ENCODE results near the gene SPAG5. TPM values are rescaled to one million over a fixed set of nuclear protein-coding genes. Genes with fewer than 3 reads are reported as not detected.

The SPAG5 gene
- total RNA-seq = 0.85 and 3.9 TPM in 2 replicates

DNA sequence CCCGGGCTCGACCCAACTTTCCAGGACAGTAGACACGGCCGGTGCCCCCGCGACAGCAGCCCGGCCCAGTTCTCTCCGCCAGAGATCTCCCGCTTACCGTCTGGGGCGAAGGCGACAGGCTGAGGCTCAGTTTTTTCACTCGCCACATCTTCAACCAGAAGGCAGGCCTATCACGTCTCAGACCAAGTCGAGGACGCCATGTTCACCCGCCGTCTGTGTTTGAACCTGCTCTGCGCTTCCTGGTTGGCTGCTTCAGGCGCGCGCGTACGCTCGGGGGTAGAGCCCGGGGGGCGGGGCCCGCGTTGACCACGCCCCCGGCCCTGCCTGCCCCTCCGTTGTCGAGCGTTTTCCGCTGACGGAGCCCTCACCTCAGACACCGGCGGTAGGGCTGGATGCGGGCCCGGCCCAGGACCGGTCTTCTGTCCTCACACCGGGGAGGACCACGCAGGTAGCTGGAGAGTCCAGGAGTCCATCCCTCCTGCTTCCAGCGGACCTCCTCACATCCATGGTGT, at the start of gene SPAG5:
SPAG5 (minus strand) TSS at position 227 of the 512 bp plus-strand sequence; CDS start at position 148, 79 bp downstream.

DNA sequence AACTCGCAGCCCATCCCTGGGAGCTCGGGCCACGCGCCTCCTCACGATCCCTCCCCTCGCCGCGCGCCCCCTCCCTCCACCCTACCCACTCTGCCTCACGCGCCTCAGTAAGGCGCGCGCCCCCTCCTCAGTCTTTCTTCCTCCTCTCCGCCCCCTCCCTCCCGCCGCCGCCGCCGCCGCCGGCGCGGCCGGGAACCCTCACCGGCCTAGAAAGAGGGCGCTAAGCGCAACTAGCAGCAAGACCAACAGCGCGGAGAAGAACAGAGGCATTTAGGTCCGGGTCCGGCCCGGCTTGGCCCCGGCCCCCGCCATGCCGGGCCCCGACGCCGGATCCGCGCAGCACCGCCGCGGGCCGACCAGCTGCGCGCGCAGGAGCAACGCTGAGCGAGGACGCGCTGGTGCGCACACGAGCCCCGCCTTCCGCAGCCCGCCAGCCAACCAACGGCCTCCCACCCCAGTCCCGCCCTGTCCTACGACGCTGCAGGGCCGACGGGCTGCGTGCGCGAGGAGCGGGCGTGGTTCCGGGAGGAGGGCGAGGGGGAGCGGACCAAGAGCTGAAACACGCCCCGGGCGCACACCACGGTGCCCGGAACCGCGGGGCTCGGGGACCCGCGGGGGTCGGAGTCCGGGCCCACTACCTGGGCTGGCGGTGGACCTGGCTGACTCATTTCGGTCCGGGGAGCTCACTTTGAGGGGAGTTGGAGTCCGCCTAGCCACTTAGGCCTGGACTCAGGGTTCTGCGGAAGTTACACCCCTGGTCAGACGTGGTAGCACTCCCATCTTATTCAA, 46.2 kb upstream of the SPAG5 start, which contains the start of gene BLTP2:
BLTP2 (minus strand) TSS at position 372 of the 789 bp plus-strand sequence; CDS start at position 270, 102 bp downstream.

DNA sequence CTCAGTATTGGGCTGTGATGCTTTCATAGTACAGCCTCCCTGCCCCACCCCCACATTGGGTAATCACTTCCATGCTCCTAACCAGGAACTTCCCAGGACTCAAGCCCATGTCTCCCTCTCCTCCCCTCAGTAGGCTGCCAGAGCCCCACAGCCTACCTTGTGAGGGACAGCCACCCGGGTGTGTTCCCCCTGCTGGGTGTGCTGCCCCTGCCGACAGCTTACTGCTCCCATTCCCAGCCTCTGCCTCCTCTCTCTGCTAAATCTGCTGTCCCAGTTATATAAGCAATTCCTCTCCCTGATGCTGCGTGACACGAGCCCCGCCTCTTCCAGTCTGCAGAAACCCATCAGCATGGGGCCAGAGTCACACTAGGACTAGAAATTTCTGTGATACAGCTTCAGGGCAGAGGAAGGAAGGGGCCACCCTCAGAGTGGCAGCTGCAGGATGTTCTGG, 15.1 kb upstream of the SPAG5 start, which contains the start of gene RSKR:
RSKR (minus strand) TSS at position 255 of the 451 bp plus-strand sequence; CDS start at position 231, 24 bp downstream.

DNA sequence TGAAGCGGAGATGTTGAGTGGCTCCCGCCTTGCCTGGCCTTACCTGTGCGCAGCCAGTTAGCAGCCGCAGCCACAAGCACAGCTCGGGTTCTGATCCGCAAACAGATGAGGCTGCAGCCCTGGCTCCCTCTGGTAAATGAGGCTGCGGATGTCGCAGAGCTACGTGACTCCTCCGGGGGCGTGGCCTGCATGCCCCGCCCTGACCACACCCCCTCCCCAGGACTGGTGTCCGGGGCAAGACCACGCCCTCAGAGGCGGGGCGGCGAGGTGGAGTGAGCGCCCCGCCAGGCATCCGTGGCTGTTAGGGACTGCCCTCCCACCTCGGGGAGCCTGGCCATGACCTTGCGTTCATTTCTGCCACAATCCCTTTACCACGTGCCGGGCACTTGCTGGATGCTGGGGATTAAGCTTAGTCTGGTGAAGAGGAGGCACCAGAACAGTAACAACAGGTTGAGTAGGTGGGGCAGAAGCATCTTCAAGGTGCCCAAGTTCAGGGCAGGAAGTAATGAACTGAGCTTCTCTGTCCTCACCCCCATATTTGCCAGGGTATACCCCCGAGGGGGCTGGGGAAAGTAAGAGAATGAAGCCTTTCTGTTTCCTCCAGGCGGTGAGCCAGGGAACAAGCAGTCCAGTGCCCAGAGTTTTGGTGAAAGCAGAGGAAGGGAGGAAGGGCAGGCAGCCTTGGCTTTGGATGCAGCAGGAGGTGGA, 21.9 kb downstream of the SPAG5 start, which contains the start of gene ALDOC:
ALDOC (minus strand) TSS at position 138 of the 708 bp plus-strand sequence. CDS start 1,363 bp downstream, outside the sequence.

DNA sequence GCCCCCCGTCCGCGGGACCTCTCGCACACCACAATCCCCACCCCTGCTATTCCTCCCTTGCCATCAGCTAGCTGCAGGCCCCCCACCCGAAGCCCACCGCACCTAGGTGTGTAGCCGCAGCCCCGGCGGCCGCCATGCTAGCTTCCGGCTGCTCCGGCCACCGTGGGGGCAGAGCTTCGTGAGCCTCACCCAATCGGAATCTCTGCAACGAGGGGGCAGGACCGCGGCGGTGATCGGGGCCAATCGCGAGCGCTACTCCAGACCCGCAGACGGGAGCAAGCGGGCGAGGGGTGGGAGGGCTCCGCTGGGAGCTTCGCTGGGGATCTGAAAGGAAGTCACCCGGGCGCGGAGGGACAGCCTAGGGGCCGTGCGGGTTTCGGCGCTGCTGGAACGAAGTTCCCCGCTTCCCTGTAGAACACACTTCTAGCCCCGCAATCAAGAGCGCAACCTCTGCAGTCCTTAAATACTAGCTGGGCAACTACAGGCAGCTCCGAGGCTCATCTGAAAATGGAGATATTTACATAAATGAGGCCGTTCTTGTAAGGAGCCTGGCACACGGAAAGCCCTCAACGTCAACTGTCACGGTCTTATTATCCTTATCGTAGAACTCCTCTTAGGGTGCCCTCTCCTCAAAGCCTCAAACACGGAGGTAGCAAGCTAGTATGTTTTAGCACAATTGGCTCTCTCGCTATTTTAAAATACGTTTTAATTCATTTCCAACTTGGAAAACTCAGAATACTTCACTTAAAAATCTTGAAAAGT, 27.3 kb downstream of the SPAG5 start, which contains the start of gene PIGS:
PIGS (minus strand) TSS at position 164 of the 762 bp plus-strand sequence; CDS start at position 136, 28 bp downstream.

DNA sequence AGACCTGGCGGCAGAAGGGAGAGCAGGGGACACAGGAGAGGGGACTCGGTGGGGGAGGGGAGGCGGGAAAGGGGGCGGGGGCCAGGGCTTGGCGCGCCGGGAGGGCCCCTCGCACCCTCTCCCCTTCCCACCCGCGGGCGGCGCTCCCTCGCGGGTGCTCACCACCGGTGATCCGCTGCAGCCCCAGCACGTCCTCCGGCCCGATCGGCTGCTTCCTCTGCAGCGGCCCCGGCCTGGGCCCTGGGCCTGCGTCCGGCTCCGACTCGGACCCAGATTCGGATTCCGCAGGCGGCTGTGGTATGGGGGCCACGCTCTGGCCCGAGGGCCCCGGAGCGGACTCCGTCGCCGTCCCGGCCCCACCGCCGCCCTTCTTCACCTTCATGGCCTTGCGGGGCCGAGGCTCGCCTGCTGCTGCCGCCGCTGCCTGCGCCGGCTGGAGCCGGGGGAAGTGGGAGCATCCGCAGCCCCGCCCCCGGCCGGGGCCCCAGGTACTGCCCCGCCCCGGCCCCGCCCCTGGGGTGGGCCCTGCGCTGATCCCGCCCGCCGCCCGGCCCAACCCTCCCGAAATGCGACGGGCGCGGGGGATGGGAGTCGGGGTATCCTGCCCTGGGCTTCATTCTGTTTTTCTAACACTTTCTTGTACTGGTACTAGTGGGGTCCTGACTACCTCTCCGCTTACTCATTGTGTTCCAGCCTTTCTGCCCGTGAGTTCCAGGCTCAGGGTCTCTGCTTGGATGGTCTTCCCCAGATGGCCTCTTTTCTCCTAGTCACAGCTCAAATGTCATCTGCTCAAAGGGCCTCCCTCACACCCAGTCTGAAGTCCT, 46.4 kb downstream of the SPAG5 start, which contains the start of gene UNC119:
UNC119 (minus strand) TSS at position 449 of the 824 bp plus-strand sequence; CDS start at position 382, 67 bp downstream.

Other genes with a start within 250 kb of the SPAG5 start
- gene POLDIP2, start 241.5 kb downstream of the SPAG5 start, total RNA-seq = 70.8 and 82.9 TPM in 2 replicates
- gene SEBOX, start 233.8 kb downstream of the SPAG5 start, total RNA-seq = not detected in 2 replicates
- gene VTN, start 228.7 kb downstream of the SPAG5 start, total RNA-seq = not detected in 2 replicates
- gene SARM1, start 227.3 kb downstream of the SPAG5 start, total RNA-seq = 0.21 and 0.48 TPM in 2 replicates
- gene SLC46A1, start 192.8 kb downstream of the SPAG5 start, total RNA-seq = 6.3 and 12.6 TPM in 2 replicates
- gene SLC13A2, start 125.4 kb downstream of the SPAG5 start, total RNA-seq = not detected in 2 replicates
- 0.21 and 0.24 TPM in 2 replicates for gene FOXN1, start 92.7 kb downstream of the SPAG5 start, total RNA-seq
- gene UNC119, start 46.4 kb downstream of the SPAG5 start, total RNA-seq = 30.6 and 34.5 TPM in 2 replicates
- 45.2 and 48.4 TPM in 2 replicates for gene PIGS, start 27.5 kb downstream of the SPAG5 start, total RNA-seq
- gene ALDOC, start 22.1 kb downstream of the SPAG5 start, total RNA-seq = 78.4 and 88.7 TPM in 2 replicates
- 2.7 and 4.7 TPM in 2 replicates for gene RSKR, start 15.2 kb upstream of the SPAG5 start, total RNA-seq
- gene BLTP2, start 46.1 kb upstream of the SPAG5 start, total RNA-seq = 101 and 151 TPM in 2 replicates
- gene SDF2, start 62.9 kb upstream of the SPAG5 start, total RNA-seq = 51.1 and 56.1 TPM in 2 replicates
- gene SUPT6H, start 63.2 kb upstream of the SPAG5 start, total RNA-seq = 24.3 and 28.4 TPM in 2 replicates
- 0.24 and 0.64 TPM in 2 replicates for gene PROCA1, start 112.9 kb upstream of the SPAG5 start, total RNA-seq
- gene RAB34, start 118.8 kb upstream of the SPAG5 start, total RNA-seq = 118 and 133 TPM in 2 replicates
- gene RPL23A, start 121.0 kb upstream of the SPAG5 start, total RNA-seq = 783 and 1,374 TPM in 2 replicates
- 9.4 and 10.6 TPM in 2 replicates for gene TLCD1, start 127.2 kb upstream of the SPAG5 start, total RNA-seq
- 2.6 and 4.1 TPM in 2 replicates for gene NEK8, start 129.8 kb upstream of the SPAG5 start, total RNA-seq
- 37.9 and 57.4 TPM in 2 replicates for gene TRAF4, start 145.0 kb upstream of the SPAG5 start, total RNA-seq
- 1.7 and 3.4 TPM in 2 replicates for gene FAM222B, start 243.8 kb upstream of the SPAG5 start, total RNA-seq